ENCODE measurements around the gene SLC25A11.

The SLC25A11 gene

GRCh38 chr17:4939796-4940554, at the start of gene SLC25A11, which contains the start of gene RNF167:
Gene SLC25A11 (minus strand): TSS chr17:4940046. CDS start chr17:4939910, 136 bp downstream.
Gene RNF167 (plus strand): TSS chr17:4940268. CDS start chr17:4940910, 642 bp downstream.
- DNase-seq, result peak; percentile 98

- no peak for DNase-seq
Measured at GRCh38 chr17:4987767-4988567, 48.1 kb upstream of the SLC25A11 start.

- peak; percentile 81 for DNase-seq
Measured at GRCh38 chr17:4986951-4987766, 47.3 kb upstream of the SLC25A11 start, which contains the start of gene CAMTA2. Gene CAMTA2 (minus strand): TSS chr17:4987675. CDS start chr17:4986222, 1,453 bp downstream.

- no peak for DNase-seq
Measured at GRCh38 chr17:4986403-4986802, 46.6 kb upstream of the SLC25A11 start.

GRCh38 chr17:4982305-4982704, 42.5 kb upstream of the SLC25A11 start:
- DNase-seq, result no peak

GRCh38 chr17:4980644-4981216, 40.9 kb upstream of the SLC25A11 start:
- no peak for DNase-seq

GRCh38 chr17:4978726-4979125, 38.9 kb upstream of the SLC25A11 start:
- DNase-seq, result no peak

GRCh38 chr17:4974115-4974670, 34.3 kb upstream of the SLC25A11 start:
- DNase-seq, result no peak

GRCh38 chr17:4973256-4974114, 33.6 kb upstream of the SLC25A11 start:
- DNase-seq, result no peak

GRCh38 chr17:4972752-4973151, 32.9 kb upstream of the SLC25A11 start:
- no peak for DNase-seq

- no peak for DNase-seq
Measured at GRCh38 chr17:4972322-4972721, 32.5 kb upstream of the SLC25A11 start.

GRCh38 chr17:4971826-4972225, 32.0 kb upstream of the SLC25A11 start:
- no peak for DNase-seq

- no peak for DNase-seq
Measured at GRCh38 chr17:4970273-4970672, 30.4 kb upstream of the SLC25A11 start.

- DNase-seq, result peak; percentile 67
Measured at GRCh38 chr17:4969551-4970173, 29.8 kb upstream of the SLC25A11 start.

GRCh38 chr17:4969047-4969550, 29.3 kb upstream of the SLC25A11 start:
- DNase-seq, result peak; percentile 69

GRCh38 chr17:4968486-4969046, 28.7 kb upstream of the SLC25A11 start:
- peak; percentile 46 for DNase-seq

- peak; percentile 94 for DNase-seq
Measured at GRCh38 chr17:4967539-4968485, 28.0 kb upstream of the SLC25A11 start, which contains the start of gene SPAG7. Gene SPAG7 (minus strand): TSS chr17:4967817. CDS start chr17:4967804, 13 bp downstream.

GRCh38 chr17:4966844-4967538, 27.1 kb upstream of the SLC25A11 start:
- DNase-seq, result peak; percentile 94
